MV-4-11 (cell line): ENCODE measurements around the gene TM9SF2.

Experiments used
- DNase-seq: peaks from one replicate; lab custom pipeline; 2025; lab: John Stamatoyannopoulos, UW

Gene TM9SF2

GRCh38 chr13:99577934-99578917 lies 77.0 kb downstream of the TM9SF2 start:
- no peak for DNase-seq

- DNase-seq, result no peak
Measured at GRCh38 chr13:99580500-99581268, 79.4 kb downstream of the TM9SF2 start.

- DNase-seq, result no peak
Measured at GRCh38 chr13:99582511-99582910, 81.2 kb downstream of the TM9SF2 start.

GRCh38 chr13:99585609-99586008 lies 84.3 kb downstream of the TM9SF2 start:
- no peak for DNase-seq

- no peak for DNase-seq
Measured at GRCh38 chr13:99587021-99587420, 85.7 kb downstream of the TM9SF2 start.

- DNase-seq, result no peak
Measured at GRCh38 chr13:99587893-99588606, 86.8 kb downstream of the TM9SF2 start.

GRCh38 chr13:99589575-99589974 lies 88.3 kb downstream of the TM9SF2 start:
- no peak for DNase-seq

- DNase-seq, result peak; percentile 42
Measured at GRCh38 chr13:99590519-99591011, 89.3 kb downstream of the TM9SF2 start.

GRCh38 chr13:99596180-99596579 lies 94.9 kb downstream of the TM9SF2 start:
- DNase-seq, result no peak

- DNase-seq, result no peak
Measured at GRCh38 chr13:99600318-99600717, 99.0 kb downstream of the TM9SF2 start.

GRCh38 chr13:99601535-99601934 lies 100.3 kb downstream of the TM9SF2 start:
- DNase-seq, result peak; percentile 81

GRCh38 chr13:99604636-99605035 lies 103.4 kb downstream of the TM9SF2 start:
- no peak for DNase-seq

GRCh38 chr13:99605420-99606323 lies 104.4 kb downstream of the TM9SF2 start:
- DNase-seq, result peak; percentile 32

GRCh38 chr13:99606324-99607066 lies 105.2 kb downstream of the TM9SF2 start, which contains the start of gene CLYBL:
Gene CLYBL (plus strand): TSS chr13:99606690.
- peak; percentile 63 for DNase-seq

- no peak for DNase-seq
Measured at GRCh38 chr13:99608345-99608744, 107.1 kb downstream of the TM9SF2 start.

GRCh38 chr13:99610702-99611289 lies 109.5 kb downstream of the TM9SF2 start:
- DNase-seq, result no peak
